ENCODE measurements around the gene CWF19L2.

DNA sequence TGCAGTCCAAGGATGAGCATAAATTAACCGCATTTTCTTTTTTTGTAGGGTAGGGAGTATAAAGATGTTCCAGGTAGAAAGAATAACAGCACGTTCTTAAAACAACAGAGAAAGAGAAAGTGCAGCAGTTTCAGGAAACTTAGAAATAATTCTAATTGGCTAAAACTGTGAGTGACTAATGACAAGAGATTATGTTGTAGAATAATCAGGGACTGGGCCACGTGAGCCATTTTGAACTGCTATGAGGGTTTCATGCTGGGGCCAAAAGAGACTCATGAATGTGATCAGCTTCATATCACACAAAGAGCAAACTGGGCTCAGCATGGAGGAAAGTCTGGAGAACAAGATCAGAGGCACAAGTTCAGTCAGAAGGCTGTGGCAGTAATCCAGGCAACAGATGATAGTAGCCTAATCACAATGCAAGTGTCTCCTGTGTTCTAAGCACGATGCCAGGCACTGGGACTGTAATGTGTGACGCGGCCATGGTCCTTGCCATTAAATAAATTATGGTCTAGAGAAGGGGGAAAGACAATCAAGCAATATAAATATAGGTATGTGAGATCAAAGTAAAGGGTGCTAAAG is 17.9 kb downstream of the CWF19L2 start:
- TF ChIP-seq CTCF (IDR thresholded peaks at IDR 0.05 in 8 of 11, conservative IDR thresholded peaks at IDR 0.05 in 3 of 11) (no peak), POLR2A (IDR thresholded peaks at IDR 0.05) (no peak)

All from spleen (tissue), 7 donors.